ENCODE data around the gene HNRNPL. TPM values are rescaled to one million over a fixed set of nuclear protein-coding genes. Genes with fewer than 3 reads are reported as not detected.

The HNRNPL gene
- total and polyA plus RNA-seq, 8 donors, result 252 to 470 (median 429) TPM

GRCh38 chr19:38850436-38850975, 720 bp upstream of the HNRNPL start:
- Histone ChIP-seq H3K27ac (peak overlapping the region; percentile 99 to 100), H3K9me3 (no peaks in the 10 kb centered on the region), H3K4me3 (peak overlapping the region; percentile 53 to 85), H3K27me3 (no peaks in the 10 kb centered on the region), H3K36me3 (peaks cover 13 to 24% of the 10 kb centered on the region in 2 donors), H3K4me1 (peaks cover 20 to 47% of the 10 kb centered on the region in 2 donors)
- intact Hi-C loops (cut with DNase I), result no loop called here
- peak in 2 of 4 donors; percentile 97 to 100 for DNase-seq
- ATAC-seq, result peak; percentile 83
- TF ChIP-seq CTCF (IDR thresholded peaks at IDR 0.05), result no peak

- DNase-seq (peak; percentile 97 to 99 (median 98)), ATAC-seq (peak; percentile 48)
- Histone ChIP-seq H3K4me3 (peak overlapping the region; percentile 85), H3K36me3 (peaks cover 19 to 36% of the 10 kb centered on the region in 2 donors), H3K9me3 (no peaks in the 10 kb centered on the region), H3K4me1 (peaks cover 20 to 51% of the 10 kb centered on the region in 2 donors), H3K27me3 (no peaks in the 10 kb centered on the region), H3K27ac (peak overlapping the region; percentile 100)
- intact Hi-C loops (cut with DNase I), result no loop called here
- no peak for TF ChIP-seq CTCF (IDR thresholded peaks at IDR 0.05)
Observed at GRCh38 chr19:38849147-38849859, 483 bp downstream of the HNRNPL start.

- Histone ChIP-seq H3K4me3 (peak overlapping the region; percentile 85), H3K9me3 (no peaks in the 10 kb centered on the region), H3K36me3 (peaks cover 19 to 44% of the 10 kb centered on the region in 2 donors), H3K27me3 (no peaks in the 10 kb centered on the region), H3K4me1 (peaks cover 20 to 58% of the 10 kb centered on the region in 2 donors), H3K27ac (peak overlapping the region; percentile 100)
- TF ChIP-seq CTCF (IDR thresholded peaks at IDR 0.05), result no peak
- peak in 1 of 4 donors; percentile 21 for DNase-seq
- ATAC-seq, result no peak
- intact Hi-C loops (cut with DNase I), result no loop called here
Observed at GRCh38 chr19:38848299-38849146, 1.3 kb downstream of the HNRNPL start.

- TF ChIP-seq CTCF (IDR thresholded peaks at IDR 0.05), result no peak
- no peaks in the 10 kb centered on the region for H3K9me3 ChIP-seq
- H3K27ac ChIP-seq, result no peak overlapping the region
- no peaks in the 10 kb centered on the region for H3K27me3 ChIP-seq
- peaks cover 20 to 44% of the 10 kb centered on the region in 2 donors for H3K4me1 ChIP-seq
- DNase-seq (no peak), ATAC-seq (no peak)
- peaks cover 19 to 68% of the 10 kb centered on the region in 2 donors for H3K36me3 ChIP-seq
- no peak overlapping the region for H3K4me3 ChIP-seq
- intact Hi-C loops (cut with DNase I), result no loop called here
Observed at GRCh38 chr19:38846097-38846496, 3.7 kb downstream of the HNRNPL start.
